Liver (tissue), 9 donors: ENCODE data around the gene FBLIM1. TPM values are rescaled to one million over a fixed set of nuclear protein-coding genes. Genes with fewer than 3 reads are reported as not detected.

Experiments used
- DNase-seq: peaks from one replicate; pipeline ENCODE4 v3.0.0-alpha.2; 2017; ENCODE audit warnings: low spot score
- H3K27ac ChIP-seq, 2 donors: one replicate each; pipeline ENCODE4 v1.7.0; 2013; ENCODE audit warnings: inconsistent platforms in 2 of 2, low read length in 2 of 2, control low read depth in 1 of 2, low read depth in 1 of 2, mild to moderate bottlenecking in 1 of 2
- H3K27me3 ChIP-seq, 4 donors: one replicate each; pipeline versions ENCODE4 v1.6.1 to v1.7.0; 2013; ENCODE audit warnings: low read length in 3 of 4, inconsistent platforms in 1 of 4, mild to moderate bottlenecking in 1 of 4, moderate library complexity in 1 of 4; ENCODE audit not compliant: control insufficient read depth in 4 of 4, insufficient read depth in 4 of 4
- H3K36me3 ChIP-seq, 4 donors: one replicate each; pipeline versions ENCODE4 v1.6.1 to v1.7.0; 2013; ENCODE audit warnings: low read length in 3 of 4, mild to moderate bottlenecking in 3 of 4, low read depth in 1 of 4, moderate library complexity in 1 of 4; ENCODE audit not compliant: control insufficient read depth in 4 of 4, insufficient read depth in 3 of 4
- H3K4me1 ChIP-seq, 4 donors: one replicate each; pipeline versions ENCODE4 v1.6.1 to v1.7.0; 2013; ENCODE audit warnings: low read length in 3 of 4, mild to moderate bottlenecking in 3 of 4, moderate library complexity in 1 of 4; ENCODE audit not compliant: control insufficient read depth in 4 of 4, insufficient read depth in 4 of 4
- H3K4me3 ChIP-seq, 3 donors: one replicate each; pipeline versions ENCODE4 v1.6.1 to v1.7.0; 2013; ENCODE audit warnings: low read length in 3 of 3, control low read depth in 1 of 3, low read depth in 1 of 3, mild to moderate bottlenecking in 1 of 3
- H3K9ac ChIP-seq, 2 donors: one replicate each; pipeline ENCODE4 v1.7.0; 2013; ENCODE audit warnings: low read length in 2 of 2, mild to moderate bottlenecking in 2 of 2, moderate library complexity in 2 of 2, control low read depth in 1 of 2, low read depth in 1 of 2
- H3K9me3 ChIP-seq, 4 donors: one replicate each; pipeline versions ENCODE4 v1.6.1 to v1.7.0; 2013; ENCODE audit warnings: low read length in 3 of 4; ENCODE audit not compliant: control insufficient read depth in 4 of 4
- CTCF ChIP-seq: fragments of 150-350 bp; IDR thresholded peaks from 2 replicates; pipeline ENCODE4 v1.5.1; 2017; ENCODE audit warnings: improper control_type of control experiment, low read depth, low read length; ENCODE audit not compliant: missing input control
- EGR1 ChIP-seq, 2 donors: IDR thresholded peaks; 2 replicates each; pipeline ENCODE4 v1.6.1; 2016 to 2018; ENCODE audit warnings: antibody characterized with exemption in 2 of 2, low read depth in 2 of 2
- FOXA1 ChIP-seq: IDR thresholded peaks from 2 replicates; pipeline ENCODE4 v1.6.1; 2016; ENCODE audit warnings: antibody characterized with exemption
- FOXA2 ChIP-seq: IDR thresholded peaks from 2 replicates; pipeline ENCODE4 v1.6.1; 2016; ENCODE audit warnings: antibody characterized with exemption
- GABPA ChIP-seq, 2 donors: IDR thresholded peaks in 1 of 2; conservative IDR thresholded peaks in 1 of 2; 2 replicates each; pipeline ENCODE4 v1.6.1; 2016; ENCODE audit warnings: antibody characterized with exemption in 2 of 2, mild to moderate bottlenecking in 1 of 2, moderate library complexity in 1 of 2
- HNF4A ChIP-seq, 2 donors: conservative IDR thresholded peaks; 2 replicates each; pipeline ENCODE4 v1.6.1; 2016; ENCODE audit warnings: antibody characterized with exemption in 2 of 2, mild to moderate bottlenecking in 2 of 2
- HNF4G ChIP-seq: IDR thresholded peaks from 2 replicates; pipeline ENCODE4 v1.6.1; 2016; ENCODE audit warnings: antibody characterized with exemption
- NR2F2 ChIP-seq: IDR thresholded peaks from 2 replicates; pipeline ENCODE4 v1.6.1; 2016; ENCODE audit warnings: antibody characterized with exemption
- RAD21 ChIP-seq, 2 donors: IDR thresholded peaks; 2 replicates each; pipeline ENCODE4 v1.6.1; 2016; ENCODE audit warnings: antibody characterized with exemption in 2 of 2, mild to moderate bottlenecking in 2 of 2
- RXRA ChIP-seq, 2 donors: IDR thresholded peaks; 2 replicates each; pipeline ENCODE4 v1.6.1; 2017 to 2018; ENCODE audit warnings: antibody characterized with exemption in 2 of 2, mild to moderate bottlenecking in 1 of 2
- SP1 ChIP-seq: IDR thresholded peaks from 2 replicates; pipeline ENCODE4 v1.6.1; 2018; ENCODE audit warnings: antibody characterized with exemption, mild to moderate bottlenecking
- TAF1 ChIP-seq: conservative IDR thresholded peaks from 2 replicates; pipeline ENCODE4 v1.6.1; 2016; ENCODE audit warnings: antibody characterized with exemption, mild to moderate bottlenecking
- YY1 ChIP-seq: IDR thresholded peaks from 2 replicates; pipeline ENCODE4 v1.6.1; 2016; ENCODE audit warnings: antibody characterized with exemption, mild to moderate bottlenecking
- WGBS: extraction: QIAGEN DNeasy Blood & Tissue Kit; methylation state at CpG from one replicate; pipeline ENCODE4 v1.1.7; 2013; 5-methylcytosine and 5-hydroxymethylcytosine counted together
- polyA plus RNA-seq, 2 donors: library from polyadenylated mRNA; stranded (reverse) in 1 of 2; unstranded in 1 of 2; fragments of 200-250 nt in 1 of 2; fragments of >200 nt in 1 of 2; fragmentation: Nextera tagmentation in 1 of 2; extraction: Ambion mirVana in 1 of 2; gene quantifications; one replicate each; pipeline versions ENCODE4 v1.2.1 to v1.2.3, GENCODE V29; 2013 to 2015
- total RNA-seq, 2 donors: library from RNA; depleted of rRNA; stranded (reverse); fragments of >200 nt; gene quantifications; one replicate each; pipeline ENCODE4 v1.2.3, GENCODE V29; 2014
- TF ChIP-seq, protein P1 (sequence below): IDR thresholded peaks from 2 replicates; pipeline ENCODE4 v1.6.1; 2016; ENCODE audit warnings: antibody characterized with exemption
- TF ChIP-seq, protein P2 (sequence below): IDR thresholded peaks from 2 replicates; pipeline ENCODE4 v1.6.1; 2016; ENCODE audit warnings: antibody characterized with exemption
- TF ChIP-seq, protein P3 (sequence below): IDR thresholded peaks from 2 replicates; pipeline ENCODE4 v1.6.1; 2016; ENCODE audit warnings: antibody characterized with exemption
- TF ChIP-seq, protein P4 (sequence below): IDR thresholded peaks from 2 replicates; pipeline ENCODE4 v1.6.1; 2016; ENCODE audit warnings: antibody characterized with exemption, mild to moderate bottlenecking
- donor health status: healthy.
- donor health status: healthy.
- donor health status: healthy.
- donor health status: healthy.
- donor health status: healthy.

Gene FBLIM1
- total and polyA plus RNA-seq, 4 donors = 3.6 to 6.4 (median 3.7) TPM

DNA sequence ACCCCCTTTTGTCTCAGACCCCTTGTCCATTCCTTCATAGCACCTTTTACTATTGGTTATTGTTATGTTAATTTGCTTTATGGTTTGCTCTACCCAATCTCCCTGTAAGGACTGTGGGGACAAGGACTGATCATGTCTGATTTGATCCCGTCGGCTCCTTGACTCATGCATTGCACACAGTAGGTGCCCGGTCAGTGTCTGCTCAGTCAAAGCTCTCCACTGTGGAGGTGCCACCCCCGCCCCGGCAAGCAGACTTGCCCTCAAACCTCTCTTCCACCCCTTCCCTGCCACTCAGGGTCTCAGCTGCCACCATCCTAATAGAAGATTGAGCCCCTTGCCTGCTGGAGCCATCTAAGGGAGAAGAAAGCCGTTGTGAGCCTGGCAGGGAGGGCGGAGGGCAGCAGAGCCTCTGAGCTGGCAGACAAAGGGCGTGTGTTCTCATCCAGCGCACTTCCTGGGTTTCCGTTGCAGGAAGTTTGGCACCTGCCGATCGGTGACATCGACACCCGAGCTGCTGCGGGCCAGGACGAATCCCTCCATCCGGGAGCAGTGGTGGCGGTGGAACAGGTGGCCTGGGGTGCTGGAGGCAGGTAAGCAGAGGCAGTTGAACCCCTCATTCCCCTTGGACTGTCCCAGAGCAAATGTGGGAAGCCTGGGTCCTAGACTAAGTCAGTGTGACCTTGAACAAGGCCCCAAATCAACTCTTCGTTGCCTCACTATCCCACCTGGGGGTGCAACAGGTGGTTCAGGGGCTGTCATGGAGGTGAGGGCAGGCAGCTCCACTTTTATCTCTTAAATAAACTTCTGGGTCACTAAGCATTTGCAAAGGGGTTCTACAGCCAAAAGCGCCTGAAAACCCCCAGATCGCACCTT is 2.2 kb upstream of the FBLIM1 start:
- TF ChIP-seq, protein P1, sequence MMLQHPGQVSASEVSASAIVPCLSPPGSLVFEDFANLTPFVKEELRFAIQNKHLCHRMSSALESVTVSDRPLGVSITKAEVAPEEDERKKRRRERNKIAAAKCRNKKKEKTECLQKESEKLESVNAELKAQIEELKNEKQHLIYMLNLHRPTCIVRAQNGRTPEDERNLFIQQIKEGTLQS = no peak
- TF ChIP-seq FOXA2 = no peak
- no peak for TF ChIP-seq EGR1 (IDR thresholded peaks at IDR 0.05; ENCODE audit: low read depth in 2 of 2)
- TF ChIP-seq YY1 = no peak
- TF ChIP-seq HNF4A (conservative IDR thresholded peaks at IDR 0.05) = no peak
- no peak for TF ChIP-seq RXRA (IDR thresholded peaks at IDR 0.05)
- TF ChIP-seq TAF1 = no peak
- TF ChIP-seq RAD21 (IDR thresholded peaks at IDR 0.05) = no peak
- no peak for TF ChIP-seq GABPA (IDR thresholded peaks at IDR 0.05 in 1 of 2, conservative IDR thresholded peaks at IDR 0.05 in 1 of 2)
- no peak for TF ChIP-seq SP1
- TF ChIP-seq, protein P2, sequence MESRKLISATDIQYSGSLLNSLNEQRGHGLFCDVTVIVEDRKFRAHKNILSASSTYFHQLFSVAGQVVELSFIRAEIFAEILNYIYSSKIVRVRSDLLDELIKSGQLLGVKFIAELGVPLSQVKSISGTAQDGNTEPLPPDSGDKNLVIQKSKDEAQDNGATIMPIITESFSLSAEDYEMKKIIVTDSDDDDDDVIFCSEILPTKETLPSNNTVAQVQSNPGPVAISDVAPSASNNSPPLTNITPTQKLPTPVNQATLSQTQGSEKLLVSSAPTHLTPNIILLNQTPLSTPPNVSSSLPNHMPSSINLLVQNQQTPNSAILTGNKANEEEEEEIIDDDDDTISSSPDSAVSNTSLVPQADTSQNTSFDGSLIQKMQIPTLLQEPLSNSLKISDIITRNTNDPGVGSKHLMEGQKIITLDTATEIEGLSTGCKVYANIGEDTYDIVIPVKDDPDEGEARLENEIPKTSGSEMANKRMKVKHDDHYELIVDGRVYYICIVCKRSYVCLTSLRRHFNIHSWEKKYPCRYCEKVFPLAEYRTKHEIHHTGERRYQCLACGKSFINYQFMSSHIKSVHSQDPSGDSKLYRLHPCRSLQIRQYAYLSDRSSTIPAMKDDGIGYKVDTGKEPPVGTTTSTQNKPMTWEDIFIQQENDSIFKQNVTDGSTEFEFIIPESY = no peak
- no peak for TF ChIP-seq CTCF
- TF ChIP-seq, protein P3, sequence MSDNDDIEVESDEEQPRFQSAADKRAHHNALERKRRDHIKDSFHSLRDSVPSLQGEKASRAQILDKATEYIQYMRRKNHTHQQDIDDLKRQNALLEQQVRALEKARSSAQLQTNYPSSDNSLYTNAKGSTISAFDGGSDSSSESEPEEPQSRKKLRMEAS = no peak
- TF ChIP-seq HNF4G = no peak
- TF ChIP-seq, protein P4, sequence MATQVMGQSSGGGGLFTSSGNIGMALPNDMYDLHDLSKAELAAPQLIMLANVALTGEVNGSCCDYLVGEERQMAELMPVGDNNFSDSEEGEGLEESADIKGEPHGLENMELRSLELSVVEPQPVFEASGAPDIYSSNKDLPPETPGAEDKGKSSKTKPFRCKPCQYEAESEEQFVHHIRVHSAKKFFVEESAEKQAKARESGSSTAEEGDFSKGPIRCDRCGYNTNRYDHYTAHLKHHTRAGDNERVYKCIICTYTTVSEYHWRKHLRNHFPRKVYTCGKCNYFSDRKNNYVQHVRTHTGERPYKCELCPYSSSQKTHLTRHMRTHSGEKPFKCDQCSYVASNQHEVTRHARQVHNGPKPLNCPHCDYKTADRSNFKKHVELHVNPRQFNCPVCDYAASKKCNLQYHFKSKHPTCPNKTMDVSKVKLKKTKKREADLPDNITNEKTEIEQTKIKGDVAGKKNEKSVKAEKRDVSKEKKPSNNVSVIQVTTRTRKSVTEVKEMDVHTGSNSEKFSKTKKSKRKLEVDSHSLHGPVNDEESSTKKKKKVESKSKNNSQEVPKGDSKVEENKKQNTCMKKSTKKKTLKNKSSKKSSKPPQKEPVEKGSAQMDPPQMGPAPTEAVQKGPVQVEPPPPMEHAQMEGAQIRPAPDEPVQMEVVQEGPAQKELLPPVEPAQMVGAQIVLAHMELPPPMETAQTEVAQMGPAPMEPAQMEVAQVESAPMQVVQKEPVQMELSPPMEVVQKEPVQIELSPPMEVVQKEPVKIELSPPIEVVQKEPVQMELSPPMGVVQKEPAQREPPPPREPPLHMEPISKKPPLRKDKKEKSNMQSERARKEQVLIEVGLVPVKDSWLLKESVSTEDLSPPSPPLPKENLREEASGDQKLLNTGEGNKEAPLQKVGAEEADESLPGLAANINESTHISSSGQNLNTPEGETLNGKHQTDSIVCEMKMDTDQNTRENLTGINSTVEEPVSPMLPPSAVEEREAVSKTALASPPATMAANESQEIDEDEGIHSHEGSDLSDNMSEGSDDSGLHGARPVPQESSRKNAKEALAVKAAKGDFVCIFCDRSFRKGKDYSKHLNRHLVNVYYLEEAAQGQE = no peak
- TF ChIP-seq FOXA1 = no peak
- no peak for TF ChIP-seq NR2F2
- Histone ChIP-seq H3K4me1 (peaks cover 0 to 6% (median 5%) of the 10 kb centered on the region in 4 donors), H3K4me3 (no peak overlapping the region), H3K36me3 (no peaks in the 10 kb centered on the region), H3K9me3 (no peaks in the 10 kb centered on the region), H3K27ac (no peak overlapping the region), H3K27me3 (no peaks in the 10 kb centered on the region), H3K9ac (no peak overlapping the region)
- DNase-seq = no peak
- WGBS = 60% methylated on average over 21 of the region's 21 CpGs
